Panc1 (cell line): Measurements from ENCODE around the gene APOL4. TPM values are rescaled to one million over a fixed set of nuclear protein-coding genes. Genes with fewer than 3 reads are reported as not detected.
"Not testable (repeated sequence)": the region's sequence is repeated elsewhere in the genome, so short reads cannot be mapped to it uniquely, and the experiment has no call there.

Source experiments
- ATAC-seq: fragments of 200-7000 bp; cut with Tn5 transposase; 2 replicates; pipeline ENCODE4 v1.9.1; 2020; ENCODE audit warnings: mild to moderate bottlenecking, moderate library complexity
- BruUV-seq: library from RNA; stranded (reverse); fragments of 400-500 nt; replicated peaks from 2 replicates; lab custom pipeline; 2021; lab: Mats Ljungman, UMichigan
- CTCF ChIA-PET: fragments of 300-600 bp; sonication (Branson Sonifier 250); formaldehyde crosslinking; loops from one replicate; lab custom pipeline; 2022; ENCODE audit warnings: antibody characterized with exemption; lab: Charles Lee
- POLR2A ChIA-PET: fragments of 300-600 bp; sonication (Branson Sonifier 250); formaldehyde crosslinking; loops from one replicate; lab custom pipeline; 2022; ENCODE audit warnings: antibody characterized with exemption; lab: Charles Lee
- DNase-seq: peaks from one replicate; pipeline ENCODE4 v3.0.0-alpha.2; 2010; ENCODE audit warnings: low read depth, low spot score
- H3K27ac ChIP-seq: 2 replicates; pipeline ENCODE4 v1.5.1; 2011; ENCODE audit warnings: mild to moderate bottlenecking, low read length, inconsistent platforms
- H3K27me3 ChIP-seq: fragments of 200-500 bp; sonication (Bioruptor generic); 2 replicates; pipeline ENCODE4 v1.6.0; 2014; ENCODE audit warnings: low read length, inconsistent platforms; ENCODE audit not compliant: control insufficient read depth, insufficient read depth
- H3K36me3 ChIP-seq: fragments of 200-500 bp; sonication (Bioruptor generic); 2 replicates; pipeline ENCODE4 v1.5.1; 2014; ENCODE audit warnings: inconsistent platforms, mild to moderate bottlenecking, low read length, moderate library complexity; ENCODE audit not compliant: control insufficient read depth, insufficient read depth
- H3K4me1 ChIP-seq: 2 replicates; pipeline ENCODE4 v1.5.1; 2011; ENCODE audit warnings: inconsistent platforms, mild to moderate bottlenecking, low read length, moderate library complexity; ENCODE audit not compliant: control insufficient read depth, insufficient read depth
- H3K4me3 ChIP-seq, 2 experiments: 2 replicates each; pipeline ENCODE4 v1.5.1; 2011 to 2012; ENCODE audit warnings: low read depth in 2 of 2, low read length in 2 of 2, mild to moderate bottlenecking in 2 of 2, inconsistent platforms in 1 of 2, moderate library complexity in 1 of 2
- H3K9me3 ChIP-seq: fragments of 200-500 bp; sonication (Bioruptor generic); 2 replicates; pipeline ENCODE4 v1.5.1; 2014; ENCODE audit warnings: low read depth, mild to moderate bottlenecking, inconsistent platforms, low read length, moderate library complexity; ENCODE audit not compliant: control insufficient read depth, insufficient read depth
- CTCF ChIP-seq: fragments of 450-650 bp; IDR thresholded peaks from 2 replicates; pipeline ENCODE4 v1.5.1; 2017; ENCODE audit warnings: mild to moderate bottlenecking
- POLR2AphosphoS5 ChIP-seq: IDR thresholded peaks from 2 replicates; pipeline ENCODE4 v1.6.1; 2012; ENCODE audit warnings: mild to moderate bottlenecking, low read depth, low read length, moderate library complexity
- REST ChIP-seq, 2 experiments: IDR thresholded peaks; 2 replicates each; pipeline ENCODE4 v1.6.1; 2011 to 2012; ENCODE audit warnings: low read depth in 2 of 2, control low read depth in 1 of 2, low read length in 1 of 2, mild to moderate bottlenecking in 1 of 2, moderate library complexity in 1 of 2; ENCODE audit not compliant: insufficient read depth in 1 of 2
- SIN3A ChIP-seq: IDR thresholded peaks from 2 replicates; pipeline ENCODE4 v1.6.1; 2012; ENCODE audit warnings: low read depth, mild to moderate bottlenecking, low read length, moderate library complexity, borderline replicate concordance; ENCODE audit not compliant: insufficient read depth
- TCF7L2 ChIP-seq: IDR thresholded peaks from 2 replicates; pipeline ENCODE4 v1.6.1; 2011; ENCODE audit warnings: mild to moderate bottlenecking, low read depth, low read length, inconsistent platforms
- in situ Hi-C: cut with HindIII; loops from 2 replicates; pipeline ENCODE4 v1.10.0; 2016; ENCODE audit warnings: low sequenced_read_pairs, low pct_unique_long_range_greater_than_20kb
- intact Hi-C: fragments of 100-400 bp; cut with micrococcal nuclease; formaldehyde crosslinking; loops from one replicate; pipeline ENCODE4 v1.10.0; 2022; ENCODE audit not compliant: unreplicated experiment
- total RNA-seq: library from RNA; stranded (reverse); gene quantifications from one replicate; pipeline ENCODE4 v1.2.1, GENCODE V29; 2021; ENCODE audit not compliant: unreplicated experiment

The APOL4 gene
- total RNA-seq, 1 experiment from 2014 or later: not detected

GRCh38 chr22:36208162-36208765 is 6.7 kb upstream of the APOL4 start:
- DNase-seq (no peak), ATAC-seq (no peak)
- intact Hi-C loops: no loop called here
- ChIA-PET POLR2A (no interaction called here), CTCF (no interaction called here)
- Histone ChIP-seq H3K4me1 (no peaks in the 10 kb centered on the region), H3K9me3 (no peaks in the 10 kb centered on the region), H3K27me3 (no peaks in the 10 kb centered on the region), H3K4me3 (no peak overlapping the region), H3K36me3 (no peaks in the 10 kb centered on the region), H3K27ac (no peak overlapping the region)
- TF ChIP-seq CTCF (no peak), REST (IDR thresholded peaks at IDR 0.05; ENCODE audit: insufficient read depth in 1 of 2, low read depth in 2 of 2, low read length in 1 of 2) (no peak), SIN3A (no peak), TCF7L2 (no peak), POLR2AphosphoS5 (no peak)
- in situ Hi-C loops: no loop called here
- no TSS peak for BruUV-seq

GRCh38 chr22:36206255-36206654 is 4.6 kb upstream of the APOL4 start:
- Histone ChIP-seq H3K27ac (no peak overlapping the region), H3K4me3 (no peak overlapping the region), H3K9me3 (no peaks in the 10 kb centered on the region), H3K36me3 (no peaks in the 10 kb centered on the region), H3K27me3 (no peaks in the 10 kb centered on the region), H3K4me1 (no peaks in the 10 kb centered on the region)
- no peak for TF ChIP-seq SIN3A
- TF ChIP-seq REST (IDR thresholded peaks at IDR 0.05; ENCODE audit: insufficient read depth in 1 of 2, low read depth in 2 of 2, low read length in 1 of 2): no peak
- TF ChIP-seq POLR2AphosphoS5: no peak
- no peak for TF ChIP-seq TCF7L2
- TF ChIP-seq CTCF: no peak
- no peak for DNase-seq
- ChIA-PET CTCF (no interaction called here), POLR2A (no interaction called here)
- no TSS peak for BruUV-seq
- ATAC-seq: no peak
- in situ Hi-C loops: no loop called here
- intact Hi-C loops: no loop called here

- H3K4me3 ChIP-seq, H3K4me1 ChIP-seq, H3K27me3 ChIP-seq, CTCF ChIA-PET, H3K9me3 ChIP-seq, H3K27ac ChIP-seq, DNase-seq, BruUV-seq, H3K36me3 ChIP-seq, in situ Hi-C loops, intact Hi-C loops, ATAC-seq: not testable (repeated sequence)
- POLR2A ChIA-PET: interaction anchor here (0.6 kb wide), 1 partner anchor 202 kb away, joined by 11 read pairs; no protein-coding TSS in a partner anchor
Measured at GRCh38 chr22:36205573-36205972, 4.0 kb upstream of the APOL4 start.
